Measurements from ENCODE around the gene BCL7A.

BCL7A gene

DNA sequence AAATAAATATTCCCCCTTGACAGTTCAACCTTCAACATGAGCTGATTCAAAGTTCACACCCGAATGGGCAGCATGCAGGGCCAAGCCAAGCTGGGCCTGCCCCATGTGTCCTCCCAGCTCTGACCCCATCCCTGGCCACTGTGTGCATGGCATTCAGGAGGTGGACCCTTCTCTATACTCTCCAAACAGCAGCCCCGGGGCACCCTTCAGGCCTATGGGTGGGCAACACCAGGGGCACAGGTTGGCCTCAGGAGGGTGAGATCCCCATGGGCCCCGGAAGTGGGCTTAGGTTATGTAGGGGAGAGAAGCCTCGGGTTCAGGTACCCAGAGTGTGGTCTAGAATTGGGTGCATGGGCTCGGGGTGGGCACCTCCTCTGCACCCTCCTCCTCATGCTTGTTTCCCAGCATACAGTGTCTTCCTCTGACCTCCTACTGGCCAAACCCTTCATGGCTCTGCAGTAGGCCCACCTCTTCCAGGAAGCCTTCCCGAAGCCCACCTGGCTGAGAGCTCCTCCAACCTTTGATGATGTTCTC, 31.5 kb upstream of the BCL7A start:
- no peaks in the 10 kb centered on the region for H3K4me1 ChIP-seq (ENCODE audit: low read length)
- no peak overlapping the region for H3K4me3 ChIP-seq (ENCODE audit: low read length)
- DNase-seq, result no peak
- no peak for TF ChIP-seq EZH2phosphoT487 (IDR thresholded peaks at IDR 0.05; ENCODE audit: low read length)
- TF ChIP-seq, protein P1, sequence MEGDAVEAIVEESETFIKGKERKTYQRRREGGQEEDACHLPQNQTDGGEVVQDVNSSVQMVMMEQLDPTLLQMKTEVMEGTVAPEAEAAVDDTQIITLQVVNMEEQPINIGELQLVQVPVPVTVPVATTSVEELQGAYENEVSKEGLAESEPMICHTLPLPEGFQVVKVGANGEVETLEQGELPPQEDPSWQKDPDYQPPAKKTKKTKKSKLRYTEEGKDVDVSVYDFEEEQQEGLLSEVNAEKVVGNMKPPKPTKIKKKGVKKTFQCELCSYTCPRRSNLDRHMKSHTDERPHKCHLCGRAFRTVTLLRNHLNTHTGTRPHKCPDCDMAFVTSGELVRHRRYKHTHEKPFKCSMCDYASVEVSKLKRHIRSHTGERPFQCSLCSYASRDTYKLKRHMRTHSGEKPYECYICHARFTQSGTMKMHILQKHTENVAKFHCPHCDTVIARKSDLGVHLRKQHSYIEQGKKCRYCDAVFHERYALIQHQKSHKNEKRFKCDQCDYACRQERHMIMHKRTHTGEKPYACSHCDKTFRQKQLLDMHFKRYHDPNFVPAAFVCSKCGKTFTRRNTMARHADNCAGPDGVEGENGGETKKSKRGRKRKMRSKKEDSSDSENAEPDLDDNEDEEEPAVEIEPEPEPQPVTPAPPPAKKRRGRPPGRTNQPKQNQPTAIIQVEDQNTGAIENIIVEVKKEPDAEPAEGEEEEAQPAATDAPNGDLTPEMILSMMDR (IDR thresholded peaks at IDR 0.05; ENCODE audit: low read length), result no peak
- no peak for TF ChIP-seq EZH2 (optimal IDR thresholded peaks at IDR 0.05; ENCODE audit: low read depth, low read length)
- H3K27ac ChIP-seq (ENCODE audit: low read length), result no peak overlapping the region
- no peaks in the 10 kb centered on the region for H3K79me2 ChIP-seq (ENCODE audit: low read length)
- H3K9ac ChIP-seq (ENCODE audit: low read length), result no peak overlapping the region
- H3F3A ChIP-seq (ENCODE audit: insufficient read depth, low read length), result no peaks in the 10 kb centered on the region
- no peaks in the 10 kb centered on the region for H3K27me3 ChIP-seq (replicated peaks; ENCODE audit: insufficient read depth, low read length)
- H3K9me2 ChIP-seq (replicated peaks; ENCODE audit: insufficient read depth, low read length), result no peaks in the 10 kb centered on the region
- no peak overlapping the region for H3K4me2 ChIP-seq (ENCODE audit: low read depth, low read length)
- H3K36me3 ChIP-seq (replicated peaks; ENCODE audit: insufficient read depth, low read length), result no peaks in the 10 kb centered on the region
- H3K9me3 ChIP-seq (replicated peaks; ENCODE audit: insufficient read depth, low read length), result no peaks in the 10 kb centered on the region
- no peaks in the 10 kb centered on the region for H4K20me1 ChIP-seq (ENCODE audit: insufficient read depth, low read length)
- no peak overlapping the region for H2AFZ ChIP-seq (ENCODE audit: low read length)

DNA sequence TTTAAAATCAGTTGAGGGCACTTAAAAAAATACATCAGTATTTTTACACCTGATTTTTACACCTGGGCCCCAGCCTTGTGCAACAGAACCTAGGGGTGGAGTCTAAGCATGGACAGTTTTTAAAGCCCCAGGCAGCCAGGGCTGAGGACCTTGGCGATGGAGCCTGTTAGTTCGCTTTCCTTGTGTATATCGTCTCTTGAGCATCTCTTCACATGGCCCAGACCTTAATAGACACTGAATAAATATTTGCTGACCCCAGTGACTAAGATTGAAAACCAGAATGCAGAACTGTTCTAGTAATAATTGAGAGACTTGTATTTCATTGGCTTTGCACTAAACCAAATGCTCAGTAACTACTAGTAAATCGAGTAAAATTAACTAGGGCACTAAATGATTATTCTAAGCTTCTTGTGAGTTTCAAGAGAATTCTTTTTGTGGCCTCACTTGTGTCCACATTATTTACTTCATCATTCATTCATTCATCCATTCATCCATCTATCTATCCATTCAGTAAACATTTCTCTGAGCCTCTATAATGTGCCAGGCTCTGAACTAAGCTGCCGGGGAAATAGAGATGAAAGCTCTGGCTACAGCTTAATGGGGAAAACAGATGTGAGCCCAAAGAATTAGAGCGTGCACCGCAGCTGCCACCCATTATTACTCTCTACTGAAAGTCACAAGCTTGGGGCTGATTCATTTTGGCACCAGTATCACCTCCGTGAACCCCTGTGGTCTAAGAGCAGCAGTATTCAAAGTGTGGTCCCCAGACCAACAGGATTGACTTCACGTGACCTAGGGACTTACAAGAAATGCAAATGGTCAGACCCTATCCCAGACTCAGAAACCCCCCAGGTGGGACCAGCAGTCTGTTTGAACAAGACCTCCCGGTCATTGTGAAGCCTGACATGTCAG, 30.7 kb upstream of the BCL7A start:
- H3F3A ChIP-seq (ENCODE audit: insufficient read depth, low read length), result no peaks in the 10 kb centered on the region
- H3K9me2 ChIP-seq (replicated peaks; ENCODE audit: insufficient read depth, low read length), result no peaks in the 10 kb centered on the region
- no peaks in the 10 kb centered on the region for H3K36me3 ChIP-seq (replicated peaks; ENCODE audit: insufficient read depth, low read length)
- no peaks in the 10 kb centered on the region for H3K27me3 ChIP-seq (replicated peaks; ENCODE audit: insufficient read depth, low read length)
- no peak overlapping the region for H3K4me3 ChIP-seq (ENCODE audit: low read length)
- no peaks in the 10 kb centered on the region for H3K4me1 ChIP-seq (ENCODE audit: low read length)
- no peak overlapping the region for H3K4me2 ChIP-seq (ENCODE audit: low read depth, low read length)
- no peak for DNase-seq
- H3K79me2 ChIP-seq (ENCODE audit: low read length), result no peaks in the 10 kb centered on the region
- no peak overlapping the region for H2AFZ ChIP-seq (ENCODE audit: low read length)
- no peaks in the 10 kb centered on the region for H4K20me1 ChIP-seq (ENCODE audit: insufficient read depth, low read length)
- no peak overlapping the region for H3K9ac ChIP-seq (ENCODE audit: low read length)
- no peaks in the 10 kb centered on the region for H3K9me3 ChIP-seq (replicated peaks; ENCODE audit: insufficient read depth, low read length)
- TF ChIP-seq EZH2 (optimal IDR thresholded peaks at IDR 0.05; ENCODE audit: low read depth, low read length) (no peak), EZH2phosphoT487 (IDR thresholded peaks at IDR 0.05; ENCODE audit: low read length) (no peak)
- TF ChIP-seq, protein P1 (IDR thresholded peaks at IDR 0.05; ENCODE audit: low read length), result no peak
- H3K27ac ChIP-seq (ENCODE audit: low read length), result no peak overlapping the region

DNA sequence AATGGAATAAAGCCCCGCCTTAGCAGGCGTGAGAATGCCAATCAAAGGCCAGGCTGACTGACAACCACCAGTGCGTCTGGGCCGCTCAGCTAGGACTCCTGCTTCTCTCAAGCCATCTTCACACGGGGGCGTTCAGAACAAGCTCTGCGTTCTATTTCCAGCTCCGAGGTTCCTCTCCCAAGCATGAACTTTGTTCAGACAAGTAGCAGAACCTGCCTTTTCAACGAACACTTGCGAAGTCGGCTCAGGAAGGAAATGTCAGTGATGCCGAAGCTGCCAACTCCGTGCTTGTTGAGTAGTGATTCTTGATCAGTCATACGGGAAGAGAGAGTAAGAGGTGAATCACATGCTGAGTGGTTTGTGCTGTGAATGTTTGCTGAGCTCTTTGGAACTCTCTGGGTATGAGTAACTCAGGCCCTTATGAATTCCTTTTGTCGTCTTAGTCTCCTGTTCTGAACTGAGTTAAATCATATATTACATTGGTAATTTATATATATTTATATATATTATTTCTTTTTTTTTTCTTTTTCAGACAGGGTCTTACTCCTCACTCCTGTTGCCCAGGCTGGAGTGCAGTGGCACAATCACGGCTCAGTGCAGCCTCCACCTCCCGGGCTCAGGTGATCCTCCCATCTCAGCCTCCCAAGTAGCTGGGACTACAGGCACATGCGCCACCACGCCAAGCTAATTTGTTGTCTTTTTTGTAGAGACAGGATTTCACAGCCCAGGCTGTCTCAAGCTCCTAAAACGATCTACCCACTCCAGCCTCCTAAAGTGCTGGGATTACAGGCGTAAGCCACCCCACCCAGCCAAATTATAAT, 29.4 kb upstream of the BCL7A start:
- Histone ChIP-seq H3K79me2 (ENCODE audit: low read length) (no peaks in the 10 kb centered on the region), H3K9me2 (replicated peaks; ENCODE audit: insufficient read depth, low read length) (no peaks in the 10 kb centered on the region), H3K27ac (ENCODE audit: low read length) (no peak overlapping the region), H3K9ac (ENCODE audit: low read length) (no peak overlapping the region), H4K20me1 (ENCODE audit: insufficient read depth, low read length) (no peaks in the 10 kb centered on the region), H3K4me3 (ENCODE audit: low read length) (no peak overlapping the region), H3K4me2 (ENCODE audit: low read depth, low read length) (no peak overlapping the region), H3K36me3 (replicated peaks; ENCODE audit: insufficient read depth, low read length) (no peaks in the 10 kb centered on the region), H3F3A (ENCODE audit: insufficient read depth, low read length) (no peaks in the 10 kb centered on the region), H3K9me3 (replicated peaks; ENCODE audit: insufficient read depth, low read length) (no peaks in the 10 kb centered on the region), H3K4me1 (ENCODE audit: low read length) (no peaks in the 10 kb centered on the region), H2AFZ (ENCODE audit: low read length) (no peak overlapping the region), H3K27me3 (replicated peaks; ENCODE audit: insufficient read depth, low read length) (no peaks in the 10 kb centered on the region)
- no peak for DNase-seq
- TF ChIP-seq EZH2 (optimal IDR thresholded peaks at IDR 0.05; ENCODE audit: low read depth, low read length), result no peak
- no peak for TF ChIP-seq EZH2phosphoT487 (IDR thresholded peaks at IDR 0.05; ENCODE audit: low read length)
- TF ChIP-seq, protein P1 (IDR thresholded peaks at IDR 0.05; ENCODE audit: low read length), result no peak
